Measurements from ENCODE around the gene TRERF1. TPM values are rescaled to one million over a fixed set of nuclear protein-coding genes. Genes with fewer than 3 reads are reported as not detected.

Gene TRERF1
- total RNA-seq, 1 donor from 2014 or later: 0.58 TPM

DNA sequence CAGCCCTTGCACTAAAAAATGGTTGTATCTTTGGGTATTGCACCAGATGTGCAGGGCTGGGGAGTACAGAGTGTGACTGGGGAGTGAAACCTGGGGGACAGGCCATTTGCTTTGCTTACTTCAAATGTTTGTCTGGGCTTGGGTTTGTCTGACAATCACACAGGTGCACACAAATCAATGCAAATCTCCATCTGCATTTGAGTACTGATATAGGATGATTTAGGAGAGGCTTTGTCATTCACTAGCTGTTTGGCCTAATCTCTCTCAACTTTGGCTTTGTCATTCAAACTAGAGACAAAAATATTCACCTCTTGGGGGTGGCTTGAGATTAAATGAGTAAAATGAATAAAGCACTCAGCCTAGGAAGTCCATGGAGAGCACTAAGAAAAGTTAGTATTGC lies 274.7 kb downstream of the TRERF1 start:
- no peak for DNase-seq (ENCODE audit: low spot score)
- no peak for ATAC-seq

DNA sequence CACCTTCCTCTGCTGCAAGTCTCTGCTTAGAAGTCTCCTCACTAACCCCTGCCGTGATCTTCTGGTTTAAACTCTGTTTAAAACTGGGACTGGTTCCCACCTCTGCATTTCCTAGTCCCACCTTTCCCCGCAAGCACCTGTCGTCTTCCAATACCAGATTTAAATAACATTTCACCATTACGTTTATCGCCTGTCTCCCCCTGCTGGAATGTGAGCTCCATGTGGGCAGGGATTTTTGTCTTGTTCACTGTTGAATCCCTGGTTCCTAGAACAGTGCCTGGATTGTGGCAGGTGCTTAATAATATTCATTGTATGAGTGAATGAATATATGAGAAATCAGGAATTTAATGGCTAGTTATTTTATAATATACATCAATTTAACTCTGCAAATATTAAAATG lies 275.9 kb downstream of the TRERF1 start:
- no peak for DNase-seq (ENCODE audit: low spot score)
- ATAC-seq: no peak

Other genes starting within 250 kb of the TRERF1 start
- 18.1 TPM for gene MRPS10, start 234.1 kb downstream of the TRERF1 start, total RNA-seq
- 19.3 TPM for gene UBR2, start 112.1 kb upstream of the TRERF1 start, total RNA-seq